Measurements from ENCODE around the gene NCKAP5. TPM values are rescaled to one million over a fixed set of nuclear protein-coding genes. Genes with fewer than 3 reads are reported as not detected.

The NCKAP5 gene
- total and polyA plus RNA-seq, 9 donors = 0.80 to 2.7 (median 2.2) TPM

GRCh38 chr2:133531382-133531781 lies 36.9 kb downstream of the NCKAP5 start:
- H3K27ac ChIP-seq = no peak overlapping the region
- H3K36me3 ChIP-seq = no peaks in the 10 kb centered on the region
- WGBS, 3 donors = 49 to 59% (median 57%) methylated on average over 2 of the region's 2 CpGs
- H3K4me1 ChIP-seq (ENCODE audit: insufficient read depth) = no peaks in the 10 kb centered on the region
- no peak overlapping the region for H3K4me3 ChIP-seq
- no peak for DNase-seq
- TF ChIP-seq CTCF (IDR thresholded peaks at IDR 0.05) = no peak
- no peak for TF ChIP-seq POLR2A (IDR thresholded peaks at IDR 0.05)
- TF ChIP-seq EP300 (IDR thresholded peaks at IDR 0.05) = no peak
- H3K27me3 ChIP-seq = no peaks in the 10 kb centered on the region
- intact Hi-C loops (cut with DNase I) = no loop called here
- no peaks in the 10 kb centered on the region for H3K9me3 ChIP-seq

- DNase-seq = no peak
- TF ChIP-seq CTCF (IDR thresholded peaks at IDR 0.05) (no peak), EP300 (IDR thresholded peaks at IDR 0.05) (no peak), POLR2A (IDR thresholded peaks at IDR 0.05) (no peak)
- no peak overlapping the region for H3K27ac ChIP-seq
- intact Hi-C loops (cut with DNase I) = no loop called here
- H3K36me3 ChIP-seq = no peaks in the 10 kb centered on the region
- H3K27me3 ChIP-seq = no peaks in the 10 kb centered on the region
- no peaks in the 10 kb centered on the region for H3K4me1 ChIP-seq (ENCODE audit: insufficient read depth)
- no peaks in the 10 kb centered on the region for H3K9me3 ChIP-seq
- H3K4me3 ChIP-seq = no peak overlapping the region
These were observed 37.6 kb downstream of the NCKAP5 start for GRCh38 chr2:133530645-133531044.

- Histone ChIP-seq H3K27me3 (no peaks in the 10 kb centered on the region), H3K4me3 (no peak overlapping the region), H3K9me3 (no peaks in the 10 kb centered on the region), H3K27ac (no peak overlapping the region), H3K4me1 (ENCODE audit: insufficient read depth) (no peaks in the 10 kb centered on the region), H3K36me3 (no peaks in the 10 kb centered on the region)
- intact Hi-C loops (cut with DNase I) = no loop called here
- 26 to 37% (median 33%) methylated on average over 3 of the region's 3 CpGs for WGBS, 3 donors
- TF ChIP-seq POLR2A (IDR thresholded peaks at IDR 0.05) (no peak), CTCF (IDR thresholded peaks at IDR 0.05) (no peak), EP300 (IDR thresholded peaks at IDR 0.05) (no peak)
- DNase-seq = no peak
These were observed 41.5 kb downstream of the NCKAP5 start for GRCh38 chr2:133526530-133527300.

DNA sequence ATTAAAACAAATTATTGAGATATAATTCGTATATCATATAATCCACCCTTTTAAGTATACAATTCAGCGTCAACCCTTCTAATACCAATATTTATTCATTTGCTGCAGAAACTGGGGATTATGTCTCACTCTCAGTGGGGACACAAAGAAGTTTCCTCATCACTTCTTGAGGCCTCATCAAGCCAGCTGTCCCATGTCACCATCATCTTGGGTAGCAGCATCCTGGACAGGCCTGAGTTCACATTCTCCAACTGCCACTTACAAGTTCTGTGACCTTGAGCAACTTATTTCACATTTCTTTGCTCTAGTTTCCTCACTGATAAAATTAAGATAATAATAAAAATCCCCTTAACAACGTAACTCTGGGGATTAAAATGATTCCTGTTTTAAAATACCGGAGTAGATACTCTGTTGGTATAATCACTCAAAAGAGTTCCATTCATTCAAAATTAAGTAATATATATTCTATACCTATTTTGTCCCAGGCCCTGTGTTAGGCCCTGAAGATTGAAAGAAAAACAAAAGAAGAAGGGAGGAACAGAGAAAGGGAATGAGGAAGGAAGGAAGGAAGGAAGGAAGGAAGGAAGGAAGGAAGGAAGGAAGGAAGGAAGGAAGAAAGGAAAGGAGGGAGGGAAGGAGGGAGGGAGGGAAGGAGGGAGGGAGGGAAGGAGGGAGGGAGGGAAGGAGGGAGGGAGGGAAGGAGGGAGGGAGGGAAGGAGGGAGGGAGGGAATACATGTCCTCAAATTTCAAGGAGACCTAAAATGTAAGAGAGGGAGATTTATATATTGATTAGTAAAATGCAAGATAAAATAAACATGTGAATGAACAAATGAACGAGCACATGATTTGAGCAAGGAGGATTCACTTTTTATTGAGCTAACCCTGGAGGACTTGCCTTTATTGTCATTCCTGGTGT lies 42.4 kb downstream of the NCKAP5 start:
- Histone ChIP-seq H3K36me3 (no peaks in the 10 kb centered on the region), H3K27me3 (no peaks in the 10 kb centered on the region), H3K4me3 (no peak overlapping the region), H3K27ac (no peak overlapping the region), H3K9me3 (no peaks in the 10 kb centered on the region), H3K4me1 (ENCODE audit: insufficient read depth) (no peaks in the 10 kb centered on the region)
- DNase-seq = no peak
- intact Hi-C loops (cut with DNase I) = no loop called here
- TF ChIP-seq POLR2A (IDR thresholded peaks at IDR 0.05) = no peak
- no peak for TF ChIP-seq CTCF (IDR thresholded peaks at IDR 0.05)
- no peak for TF ChIP-seq EP300 (IDR thresholded peaks at IDR 0.05)
- 76 to 81% (median 76%) methylated on average over 5 of the region's 5 CpGs for WGBS, 3 donors

Measured in ovary (tissue), 9 donors.